ENCODE measurements around the gene CLDN2. TPM values are rescaled to one million over a fixed set of nuclear protein-coding genes. Genes with fewer than 3 reads are reported as not detected.

The CLDN2 gene
- polyA plus RNA-seq, 1 experiment, result 0.04 TPM

DNA sequence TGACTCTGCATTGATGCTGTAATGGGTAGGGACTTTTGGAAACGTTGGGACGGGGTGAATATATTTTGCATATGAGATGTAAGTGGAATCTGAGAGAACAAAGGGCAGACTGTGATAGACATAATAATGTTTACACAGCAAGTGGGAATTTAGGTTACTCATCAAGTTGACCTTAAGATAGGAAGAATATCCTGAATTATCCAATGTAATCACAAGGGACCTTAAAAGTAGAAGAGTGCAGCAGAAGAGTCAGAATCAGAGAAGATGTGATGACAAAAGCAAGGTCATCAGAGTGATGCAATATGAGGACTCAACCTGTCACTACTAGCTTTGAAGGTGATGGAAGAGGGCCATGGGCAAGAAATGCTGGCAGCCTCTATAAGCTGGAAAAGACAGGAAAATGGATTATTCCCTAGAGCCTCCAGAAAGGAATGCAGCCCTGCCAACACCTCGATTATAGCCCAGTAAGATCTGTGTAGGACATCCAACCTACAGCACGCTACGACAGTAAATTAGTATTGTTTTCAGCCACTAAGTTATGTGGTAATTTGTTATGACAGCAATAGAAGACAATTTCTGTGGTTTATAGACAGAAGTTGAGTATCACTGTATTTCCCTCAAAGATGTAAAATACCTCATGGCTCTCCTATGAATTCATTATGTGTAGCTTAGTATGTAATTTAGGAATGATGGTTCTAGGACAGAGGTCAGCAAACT is 53.4 kb downstream of the CLDN2 start:
- H3K4me3 ChIP-seq (ENCODE audit: low read depth, low read length), result no peak overlapping the region
- H3K27ac ChIP-seq (ENCODE audit: low read depth, low read length), result no peak overlapping the region
- CTCF ChIA-PET, result no interaction called here
- no peaks in the 10 kb centered on the region for H3K27me3 ChIP-seq (ENCODE audit: control insufficient read depth, insufficient read depth, low read length)
- H3K9me3 ChIP-seq (ENCODE audit: control insufficient read depth, insufficient read depth, low read length), result no peaks in the 10 kb centered on the region
- POLR2A ChIA-PET, result no interaction called here
- DNase-seq (ENCODE audit: low read depth, low spot score), result no peak
- TF ChIP-seq CTCF (IDR thresholded peaks at IDR 0.05; ENCODE audit: low read depth, low read length), result no peak

- POLR2A ChIA-PET, result no interaction called here
- no peak for DNase-seq (ENCODE audit: low read depth, low spot score)
- Histone ChIP-seq H3K27ac (ENCODE audit: low read depth, low read length) (no peak overlapping the region), H3K4me3 (ENCODE audit: low read depth, low read length) (no peak overlapping the region), H3K9me3 (ENCODE audit: control insufficient read depth, insufficient read depth, low read length) (no peaks in the 10 kb centered on the region), H3K27me3 (ENCODE audit: control insufficient read depth, insufficient read depth, low read length) (no peaks in the 10 kb centered on the region)
- TF ChIP-seq CTCF (IDR thresholded peaks at IDR 0.05; ENCODE audit: low read depth, low read length), result no peak
- CTCF ChIA-PET, result interaction anchor here (0.6 kb wide), 1 partner anchor 27 kb away, joined by 3 read pairs; no protein-coding TSS in a partner anchor
Measured at GRCh38 chrX:106976416-106976815, 56.2 kb downstream of the CLDN2 start.

Other genes with a start within 250 kb of the CLDN2 start
- gene RNF128, start 193.7 kb upstream of the CLDN2 start, polyA plus RNA-seq (2011; rRNA removed), result 2.7 and 3.9 TPM in 2 replicates
- 10.4 and 13.6 TPM in 2 replicates for gene TBC1D8B, start 117.7 kb upstream of the CLDN2 start, polyA plus RNA-seq (2011; rRNA removed)
- not detected in 2 replicates for gene RIPPLY1, start 17.1 kb upstream of the CLDN2 start, polyA plus RNA-seq (2011; rRNA removed)
- 30.3 and 36.0 TPM in 2 replicates for gene MORC4, start 79.8 kb downstream of the CLDN2 start, polyA plus RNA-seq (2011; rRNA removed)
- gene RBM41, start 198.4 kb downstream of the CLDN2 start, polyA plus RNA-seq (2011; rRNA removed), result 7.2 and 9.6 TPM in 2 replicates